Panc1 (cell line): ENCODE data around the gene GUCY2D.

Experiments
- POLR2AphosphoS5 ChIP-seq: IDR thresholded peaks from 2 replicates; pipeline ENCODE4 v1.6.1; 2012; ENCODE audit warnings: mild to moderate bottlenecking, low read depth, low read length, moderate library complexity
- SIN3A ChIP-seq: IDR thresholded peaks from 2 replicates; pipeline ENCODE4 v1.6.1; 2012; ENCODE audit warnings: low read depth, mild to moderate bottlenecking, low read length, moderate library complexity, borderline replicate concordance; ENCODE audit not compliant: insufficient read depth
- TF ChIP-seq, protein P1 (sequence below): fragments of 450-650 bp; IDR thresholded peaks from 2 replicates; pipeline ENCODE4 v1.5.1; 2017; ENCODE audit warnings: mild to moderate bottlenecking
- TF ChIP-seq, protein P2 (sequence below), 2 experiments: IDR thresholded peaks; 2 replicates each; pipeline ENCODE4 v1.6.1; 2011 to 2012; ENCODE audit warnings: low read depth in 2 of 2, control low read depth in 1 of 2, low read length in 1 of 2, mild to moderate bottlenecking in 1 of 2, moderate library complexity in 1 of 2; ENCODE audit not compliant: insufficient read depth in 1 of 2

DNA sequence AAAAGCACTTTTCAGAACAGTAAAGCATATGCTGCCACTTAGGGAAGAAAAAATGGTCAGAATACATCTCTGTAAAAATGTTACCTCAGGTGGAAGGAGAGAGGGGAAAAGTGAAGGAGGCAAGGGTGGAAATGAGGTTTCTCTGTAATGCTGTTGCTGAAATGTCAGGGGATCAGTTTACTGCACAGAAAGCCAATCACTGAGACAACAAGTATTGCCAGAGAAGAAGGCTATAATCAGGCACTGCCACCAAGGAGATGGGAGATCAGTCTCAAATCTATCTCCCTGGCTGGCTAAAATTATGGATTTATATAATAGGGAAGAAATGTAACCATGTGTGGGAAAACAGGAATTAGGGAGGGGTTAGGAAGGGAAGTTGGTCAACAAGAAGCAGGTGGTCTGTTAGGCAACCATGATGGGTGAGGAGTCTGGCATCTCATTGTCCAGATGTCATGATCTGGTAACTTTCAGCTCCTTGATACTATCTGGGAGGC, 27.7 kb upstream of the GUCY2D start:
- TF ChIP-seq, protein P1, sequence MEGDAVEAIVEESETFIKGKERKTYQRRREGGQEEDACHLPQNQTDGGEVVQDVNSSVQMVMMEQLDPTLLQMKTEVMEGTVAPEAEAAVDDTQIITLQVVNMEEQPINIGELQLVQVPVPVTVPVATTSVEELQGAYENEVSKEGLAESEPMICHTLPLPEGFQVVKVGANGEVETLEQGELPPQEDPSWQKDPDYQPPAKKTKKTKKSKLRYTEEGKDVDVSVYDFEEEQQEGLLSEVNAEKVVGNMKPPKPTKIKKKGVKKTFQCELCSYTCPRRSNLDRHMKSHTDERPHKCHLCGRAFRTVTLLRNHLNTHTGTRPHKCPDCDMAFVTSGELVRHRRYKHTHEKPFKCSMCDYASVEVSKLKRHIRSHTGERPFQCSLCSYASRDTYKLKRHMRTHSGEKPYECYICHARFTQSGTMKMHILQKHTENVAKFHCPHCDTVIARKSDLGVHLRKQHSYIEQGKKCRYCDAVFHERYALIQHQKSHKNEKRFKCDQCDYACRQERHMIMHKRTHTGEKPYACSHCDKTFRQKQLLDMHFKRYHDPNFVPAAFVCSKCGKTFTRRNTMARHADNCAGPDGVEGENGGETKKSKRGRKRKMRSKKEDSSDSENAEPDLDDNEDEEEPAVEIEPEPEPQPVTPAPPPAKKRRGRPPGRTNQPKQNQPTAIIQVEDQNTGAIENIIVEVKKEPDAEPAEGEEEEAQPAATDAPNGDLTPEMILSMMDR = no peak
- no peak for TF ChIP-seq POLR2AphosphoS5
- TF ChIP-seq, protein P2, sequence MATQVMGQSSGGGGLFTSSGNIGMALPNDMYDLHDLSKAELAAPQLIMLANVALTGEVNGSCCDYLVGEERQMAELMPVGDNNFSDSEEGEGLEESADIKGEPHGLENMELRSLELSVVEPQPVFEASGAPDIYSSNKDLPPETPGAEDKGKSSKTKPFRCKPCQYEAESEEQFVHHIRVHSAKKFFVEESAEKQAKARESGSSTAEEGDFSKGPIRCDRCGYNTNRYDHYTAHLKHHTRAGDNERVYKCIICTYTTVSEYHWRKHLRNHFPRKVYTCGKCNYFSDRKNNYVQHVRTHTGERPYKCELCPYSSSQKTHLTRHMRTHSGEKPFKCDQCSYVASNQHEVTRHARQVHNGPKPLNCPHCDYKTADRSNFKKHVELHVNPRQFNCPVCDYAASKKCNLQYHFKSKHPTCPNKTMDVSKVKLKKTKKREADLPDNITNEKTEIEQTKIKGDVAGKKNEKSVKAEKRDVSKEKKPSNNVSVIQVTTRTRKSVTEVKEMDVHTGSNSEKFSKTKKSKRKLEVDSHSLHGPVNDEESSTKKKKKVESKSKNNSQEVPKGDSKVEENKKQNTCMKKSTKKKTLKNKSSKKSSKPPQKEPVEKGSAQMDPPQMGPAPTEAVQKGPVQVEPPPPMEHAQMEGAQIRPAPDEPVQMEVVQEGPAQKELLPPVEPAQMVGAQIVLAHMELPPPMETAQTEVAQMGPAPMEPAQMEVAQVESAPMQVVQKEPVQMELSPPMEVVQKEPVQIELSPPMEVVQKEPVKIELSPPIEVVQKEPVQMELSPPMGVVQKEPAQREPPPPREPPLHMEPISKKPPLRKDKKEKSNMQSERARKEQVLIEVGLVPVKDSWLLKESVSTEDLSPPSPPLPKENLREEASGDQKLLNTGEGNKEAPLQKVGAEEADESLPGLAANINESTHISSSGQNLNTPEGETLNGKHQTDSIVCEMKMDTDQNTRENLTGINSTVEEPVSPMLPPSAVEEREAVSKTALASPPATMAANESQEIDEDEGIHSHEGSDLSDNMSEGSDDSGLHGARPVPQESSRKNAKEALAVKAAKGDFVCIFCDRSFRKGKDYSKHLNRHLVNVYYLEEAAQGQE (IDR thresholded peaks at IDR 0.05; ENCODE audit: insufficient read depth in 1 of 2, low read depth in 2 of 2, low read length in 1 of 2) = no peak
- TF ChIP-seq SIN3A = no peak
